CD4-positive, alpha-beta T cell (primary cell): ENCODE measurements around the gene SAMSN1. TPM values are rescaled to one million over a fixed set of nuclear protein-coding genes. Genes with fewer than 3 reads are reported as not detected.

Experiments
- ATAC-seq: fragments of 200-7000 bp; cut with Tn5 transposase; one replicate; pipeline ENCODE4 v1.10.0; 2022; ENCODE audit warnings: mild to moderate bottlenecking; ENCODE audit not compliant: poor library complexity
- CTCF ChIA-PET: fragments of 350-600 bp; sonication (Branson Sonifier 250); formaldehyde crosslinking; loops from one replicate; lab custom pipeline; 2021; ENCODE audit warnings: antibody characterized with exemption, inconsistent platforms; lab: Charles Lee
- POLR2A ChIA-PET: fragments of 350-600 bp; sonication (Branson Sonifier 250); formaldehyde crosslinking; loops from one replicate; lab custom pipeline; 2021; ENCODE audit warnings: antibody characterized with exemption, inconsistent platforms; lab: Charles Lee
- DNase-seq, 14 experiments: peaks; one replicate each; pipeline ENCODE4 v3.0.0-alpha.2; 2013 to 2020; ENCODE audit warnings: mixed read lengths in 2 of 14
- H3K27ac ChIP-seq, 2 donors: one replicate each; pipeline versions ENCODE4 v1.5.1 to v1.7.0; 2013; ENCODE audit warnings: low read length in 2 of 2, low read depth in 1 of 2, mild to moderate bottlenecking in 1 of 2
- H3K27me3 ChIP-seq, 2 experiments: 1 replicate in 1 of 2; 2 replicates in 1 of 2; pipeline versions ENCODE4 v1.6.1 to v1.7.0; 2013; ENCODE audit warnings: low read length in 2 of 2, control low read depth in 1 of 2, mild to moderate bottlenecking in 1 of 2, moderate library complexity in 1 of 2; ENCODE audit not compliant: insufficient read depth in 2 of 2, control insufficient read depth in 1 of 2
- H3K36me3 ChIP-seq: one replicate; pipeline ENCODE4 v1.6.1; 2013; ENCODE audit warnings: low read length, control low read depth; ENCODE audit not compliant: insufficient read depth
- H3K4me1 ChIP-seq: one replicate; pipeline ENCODE4 v1.6.1; 2013; ENCODE audit warnings: low read length, control low read depth; ENCODE audit not compliant: insufficient read depth
- H3K4me3 ChIP-seq: one replicate; pipeline ENCODE4 v1.5.1; 2013; ENCODE audit warnings: mild to moderate bottlenecking, low read length, moderate library complexity
- H3K9me3 ChIP-seq, 2 experiments: 1 replicate in 1 of 2; 2 replicates in 1 of 2; pipeline versions ENCODE4 v1.6.1 to v1.7.0; 2013; ENCODE audit warnings: low read length in 2 of 2, mild to moderate bottlenecking in 2 of 2, control low read depth in 1 of 2, moderate library complexity in 1 of 2; ENCODE audit not compliant: control insufficient read depth in 1 of 2, insufficient read depth in 1 of 2
- H3K27ac Mint-ChIP-seq: one replicate; pipeline ENCODE4 v1.8.0; 2020; ENCODE audit warnings: mixed read lengths
- H3K27me3 Mint-ChIP-seq: one replicate; pipeline ENCODE4 v1.8.0; 2021; ENCODE audit warnings: mixed read lengths
- H3K36me3 Mint-ChIP-seq: one replicate; pipeline ENCODE4 v1.8.0; 2021; ENCODE audit warnings: low read depth, mixed read lengths
- H3K4me1 Mint-ChIP-seq: one replicate; pipeline ENCODE4 v1.8.0; 2021; ENCODE audit warnings: low read depth, mixed read lengths
- H3K4me3 Mint-ChIP-seq: one replicate; pipeline ENCODE4 v1.8.0; 2020; ENCODE audit warnings: mild to moderate bottlenecking, mixed read lengths
- H3K9me3 Mint-ChIP-seq: one replicate; pipeline ENCODE4 v1.8.0; 2020; ENCODE audit warnings: mixed read lengths
- intact Hi-C, 2 experiments: fragments of 100-400 bp; cut with DNase I in 1 of 2; cut with micrococcal nuclease in 1 of 2; formaldehyde crosslinking; loops; one replicate each; pipeline versions ENCODE4 v1.15.1 to v1.9.0; 2023 to 2025; cut with DNase I, micrococcal nuclease
- total RNA-seq, 174 experiments: library from RNA in 2 of 174; stranded (reverse) in 2 of 174; gene quantifications; one replicate each; pipeline ENCODE4 v1.2.3 and lab custom pipeline; 2021 to 2026
- TF ChIP-seq, protein P1 (sequence below): fragments of 200-600 bp; IDR thresholded peaks from one replicate; pipeline ENCODE4 v1.8.0; 2022; ENCODE audit warnings: antibody characterized with exemption, mild to moderate bottlenecking

The SAMSN1 gene
- total RNA-seq, 2 experiments from 2014 or later: 51.2 to 51.3 TPM

GRCh38 chr21:14536929-14537328 lies 9.2 kb downstream of the SAMSN1 start:
- H3K27me3 Mint-ChIP-seq: no peaks in the 10 kb centered on the region

DNA sequence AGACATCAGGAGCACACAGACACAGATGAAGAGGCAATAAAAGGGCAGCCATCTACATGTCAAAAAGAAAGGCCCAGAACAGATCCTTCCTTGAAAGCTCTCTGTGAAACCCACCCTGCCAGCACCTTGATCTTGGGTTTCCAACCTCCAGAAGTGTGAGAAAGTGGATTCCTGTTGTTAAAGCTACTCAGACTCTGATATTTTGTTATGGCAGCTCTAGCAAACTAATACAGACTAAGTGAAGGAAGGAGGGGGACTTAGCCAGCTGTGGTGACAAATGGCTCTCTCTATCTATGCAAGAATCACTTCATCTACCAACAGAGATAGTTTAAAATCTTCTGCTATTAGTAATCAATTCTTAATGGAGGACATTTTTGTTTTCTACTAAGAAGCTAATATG lies 10.4 kb downstream of the SAMSN1 start:
- Mint-ChIP-seq H3K9me3 (peaks cover 6% of the 10 kb centered on the region), H3K36me3 (peaks cover 42% of the 10 kb centered on the region), H3K4me3 (no peak overlapping the region), H3K4me1 (peaks cover 74% of the 10 kb centered on the region), H3K27me3 (no peaks in the 10 kb centered on the region), H3K27ac (peak overlapping the region; percentile 97)
- H3K4me3 ChIP-seq: no peak overlapping the region
- ChIA-PET POLR2A (interaction anchor here (0.5 to 1.5 kb wide), 4 partner anchors 8 to 891 kb away, joined by 3 to 4 read pairs (median 4); no protein-coding TSS in a partner anchor), CTCF (interaction anchor here (2.1 kb wide), 1 partner anchor 202 kb away, joined by 6 read pairs; no protein-coding TSS in a partner anchor)
- DNase-seq (no peak), ATAC-seq (no peak)
- intact Hi-C loops: loop anchor here in 1 of 2 experiments (5.0 kb wide), 1 partner anchor 153 kb away; the partner anchor contains the start of gene HSPA13
- no peaks in the 10 kb centered on the region for H3K27me3 ChIP-seq
- H3K36me3 ChIP-seq: peaks cover 3% of the 10 kb centered on the region
- peaks cover 0 to 4% of the 10 kb centered on the region in 2 experiments for H3K9me3 ChIP-seq
- peaks cover 21% of the 10 kb centered on the region for H3K4me1 ChIP-seq
- TF ChIP-seq, protein P1, sequence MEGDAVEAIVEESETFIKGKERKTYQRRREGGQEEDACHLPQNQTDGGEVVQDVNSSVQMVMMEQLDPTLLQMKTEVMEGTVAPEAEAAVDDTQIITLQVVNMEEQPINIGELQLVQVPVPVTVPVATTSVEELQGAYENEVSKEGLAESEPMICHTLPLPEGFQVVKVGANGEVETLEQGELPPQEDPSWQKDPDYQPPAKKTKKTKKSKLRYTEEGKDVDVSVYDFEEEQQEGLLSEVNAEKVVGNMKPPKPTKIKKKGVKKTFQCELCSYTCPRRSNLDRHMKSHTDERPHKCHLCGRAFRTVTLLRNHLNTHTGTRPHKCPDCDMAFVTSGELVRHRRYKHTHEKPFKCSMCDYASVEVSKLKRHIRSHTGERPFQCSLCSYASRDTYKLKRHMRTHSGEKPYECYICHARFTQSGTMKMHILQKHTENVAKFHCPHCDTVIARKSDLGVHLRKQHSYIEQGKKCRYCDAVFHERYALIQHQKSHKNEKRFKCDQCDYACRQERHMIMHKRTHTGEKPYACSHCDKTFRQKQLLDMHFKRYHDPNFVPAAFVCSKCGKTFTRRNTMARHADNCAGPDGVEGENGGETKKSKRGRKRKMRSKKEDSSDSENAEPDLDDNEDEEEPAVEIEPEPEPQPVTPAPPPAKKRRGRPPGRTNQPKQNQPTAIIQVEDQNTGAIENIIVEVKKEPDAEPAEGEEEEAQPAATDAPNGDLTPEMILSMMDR: no peak
- H3K27ac ChIP-seq: peak overlapping the region; percentile 74 to 94

More at GRCh38 chr21:14536929-14537328, 9.2 kb downstream of the SAMSN1 start:
- CTCF ChIA-PET: interaction anchor here (1.2 kb wide), 1 partner anchor 11 kb away, joined by 3 read pairs; no protein-coding TSS in a partner anchor
- peaks cover 25% of the 10 kb centered on the region for H3K4me1 ChIP-seq
- intact Hi-C loops: loop anchor here in 1 of 2 experiments (5.0 kb wide), 1 partner anchor 155 kb away; the partner anchor contains the start of gene HSPA13
- Mint-ChIP-seq H3K4me3 (no peak overlapping the region), H3K36me3 (peaks cover 43% of the 10 kb centered on the region), H3K27ac (peak overlapping the region; percentile 40), H3K4me1 (peaks cover 82% of the 10 kb centered on the region), H3K9me3 (peaks cover 6% of the 10 kb centered on the region)
- peaks cover 3% of the 10 kb centered on the region for H3K36me3 ChIP-seq
- no peaks in the 10 kb centered on the region for H3K27me3 ChIP-seq
- POLR2A ChIA-PET: interaction anchor here (1.0 to 1.2 kb wide), 3 partner anchors 9 to 14 kb away, joined by 3 read pairs; no protein-coding TSS in a partner anchor
- ATAC-seq (no peak), DNase-seq (no peak)
- no peak overlapping the region for H3K4me3 ChIP-seq
- TF ChIP-seq, protein P1: no peak
- peaks cover 0 to 4% of the 10 kb centered on the region in 2 experiments for H3K9me3 ChIP-seq
- no peak overlapping the region for H3K27ac ChIP-seq

- TF ChIP-seq, protein P1: no peak
- peaks cover 42% of the 10 kb centered on the region for H3K36me3 Mint-ChIP-seq
- peak overlapping the region; percentile 46 for H3K4me3 ChIP-seq
Measured at GRCh38 chr21:14533499-14534428, 12.4 kb downstream of the SAMSN1 start.

More at GRCh38 chr21:14533499-14534428, 12.4 kb downstream of the SAMSN1 start:
- intact Hi-C loops: no loop called here
- DNase-seq (peak in 5 of 14 experiments; percentile 18 to 91 (median 82)), ATAC-seq (peak; percentile 79)
- Histone ChIP-seq H3K4me1 (peaks cover 21% of the 10 kb centered on the region), H3K27me3 (no peaks in the 10 kb centered on the region), H3K9me3 (peaks cover 0 to 8% of the 10 kb centered on the region in 2 experiments), H3K36me3 (peaks cover 3% of the 10 kb centered on the region), H3K27ac (peak overlapping the region; percentile 74 to 94)
- Mint-ChIP-seq H3K4me3 (peak overlapping the region; percentile 83), H3K9me3 (peaks cover 6% of the 10 kb centered on the region), H3K27ac (peak overlapping the region; percentile 97), H3K4me1 (peaks cover 67% of the 10 kb centered on the region), H3K27me3 (no peaks in the 10 kb centered on the region)
- ChIA-PET CTCF (interaction anchor here (0.5 to 1.7 kb wide), 4 partner anchors 8 to 204 kb away, joined by 3 to 5 read pairs (median 4); no protein-coding TSS in a partner anchor), POLR2A (interaction anchor here (1.0 to 1.6 kb wide), 3 partner anchors 12 to 142 kb away, joined by 3 to 4 read pairs (median 4); no protein-coding TSS in a partner anchor)
